Liver (tissue), 9 donors: Measurements from ENCODE around the gene AKT3. TPM values are rescaled to one million over a fixed set of nuclear protein-coding genes. Genes with fewer than 3 reads are reported as not detected.

Source experiments
- DNase-seq: peaks from one replicate; pipeline ENCODE4 v3.0.0-alpha.2; 2017; ENCODE audit warnings: low spot score
- H3K27ac ChIP-seq, 2 donors: one replicate each; pipeline ENCODE4 v1.7.0; 2013; ENCODE audit warnings: inconsistent platforms in 2 of 2, low read length in 2 of 2, control low read depth in 1 of 2, low read depth in 1 of 2, mild to moderate bottlenecking in 1 of 2
- H3K27me3 ChIP-seq, 4 donors: one replicate each; pipeline versions ENCODE4 v1.6.1 to v1.7.0; 2013; ENCODE audit warnings: low read length in 3 of 4, inconsistent platforms in 1 of 4, mild to moderate bottlenecking in 1 of 4, moderate library complexity in 1 of 4; ENCODE audit not compliant: control insufficient read depth in 4 of 4, insufficient read depth in 4 of 4
- H3K36me3 ChIP-seq, 4 donors: one replicate each; pipeline versions ENCODE4 v1.6.1 to v1.7.0; 2013; ENCODE audit warnings: low read length in 3 of 4, mild to moderate bottlenecking in 3 of 4, low read depth in 1 of 4, moderate library complexity in 1 of 4; ENCODE audit not compliant: control insufficient read depth in 4 of 4, insufficient read depth in 3 of 4
- H3K4me1 ChIP-seq, 4 donors: one replicate each; pipeline versions ENCODE4 v1.6.1 to v1.7.0; 2013; ENCODE audit warnings: low read length in 3 of 4, mild to moderate bottlenecking in 3 of 4, moderate library complexity in 1 of 4; ENCODE audit not compliant: control insufficient read depth in 4 of 4, insufficient read depth in 4 of 4
- H3K4me3 ChIP-seq, 3 donors: one replicate each; pipeline versions ENCODE4 v1.6.1 to v1.7.0; 2013; ENCODE audit warnings: low read length in 3 of 3, control low read depth in 1 of 3, low read depth in 1 of 3, mild to moderate bottlenecking in 1 of 3
- H3K9ac ChIP-seq, 2 donors: one replicate each; pipeline ENCODE4 v1.7.0; 2013; ENCODE audit warnings: low read length in 2 of 2, mild to moderate bottlenecking in 2 of 2, moderate library complexity in 2 of 2, control low read depth in 1 of 2, low read depth in 1 of 2
- H3K9me3 ChIP-seq, 4 donors: one replicate each; pipeline versions ENCODE4 v1.6.1 to v1.7.0; 2013; ENCODE audit warnings: low read length in 3 of 4; ENCODE audit not compliant: control insufficient read depth in 4 of 4
- ATF3 ChIP-seq: IDR thresholded peaks from 2 replicates; pipeline ENCODE4 v1.6.1; 2016; ENCODE audit warnings: antibody characterized with exemption
- CTCF ChIP-seq: fragments of 150-350 bp; IDR thresholded peaks from 2 replicates; pipeline ENCODE4 v1.5.1; 2017; ENCODE audit warnings: improper control_type of control experiment, low read depth, low read length; ENCODE audit not compliant: missing input control
- EGR1 ChIP-seq, 2 donors: IDR thresholded peaks; 2 replicates each; pipeline ENCODE4 v1.6.1; 2016 to 2018; ENCODE audit warnings: antibody characterized with exemption in 2 of 2, low read depth in 2 of 2
- FOXA1 ChIP-seq: IDR thresholded peaks from 2 replicates; pipeline ENCODE4 v1.6.1; 2016; ENCODE audit warnings: antibody characterized with exemption
- FOXA2 ChIP-seq: IDR thresholded peaks from 2 replicates; pipeline ENCODE4 v1.6.1; 2016; ENCODE audit warnings: antibody characterized with exemption
- GABPA ChIP-seq, 2 donors: IDR thresholded peaks in 1 of 2; conservative IDR thresholded peaks in 1 of 2; 2 replicates each; pipeline ENCODE4 v1.6.1; 2016; ENCODE audit warnings: antibody characterized with exemption in 2 of 2, mild to moderate bottlenecking in 1 of 2, moderate library complexity in 1 of 2
- HNF4A ChIP-seq, 2 donors: conservative IDR thresholded peaks; 2 replicates each; pipeline ENCODE4 v1.6.1; 2016; ENCODE audit warnings: antibody characterized with exemption in 2 of 2, mild to moderate bottlenecking in 2 of 2
- HNF4G ChIP-seq: IDR thresholded peaks from 2 replicates; pipeline ENCODE4 v1.6.1; 2016; ENCODE audit warnings: antibody characterized with exemption
- JUND ChIP-seq, 2 donors: IDR thresholded peaks; 2 replicates each; pipeline ENCODE4 v1.6.1; 2016; ENCODE audit warnings: antibody characterized with exemption in 2 of 2
- MAX ChIP-seq: IDR thresholded peaks from 2 replicates; pipeline ENCODE4 v1.6.1; 2016; ENCODE audit warnings: antibody characterized with exemption
- NR2F2 ChIP-seq: IDR thresholded peaks from 2 replicates; pipeline ENCODE4 v1.6.1; 2016; ENCODE audit warnings: antibody characterized with exemption
- RAD21 ChIP-seq, 2 donors: IDR thresholded peaks; 2 replicates each; pipeline ENCODE4 v1.6.1; 2016; ENCODE audit warnings: antibody characterized with exemption in 2 of 2, mild to moderate bottlenecking in 2 of 2
- REST ChIP-seq: IDR thresholded peaks from 2 replicates; pipeline ENCODE4 v1.6.1; 2016; ENCODE audit warnings: antibody characterized with exemption, mild to moderate bottlenecking
- RXRA ChIP-seq, 2 donors: IDR thresholded peaks; 2 replicates each; pipeline ENCODE4 v1.6.1; 2017 to 2018; ENCODE audit warnings: antibody characterized with exemption in 2 of 2, mild to moderate bottlenecking in 1 of 2
- SP1 ChIP-seq: IDR thresholded peaks from 2 replicates; pipeline ENCODE4 v1.6.1; 2018; ENCODE audit warnings: antibody characterized with exemption, mild to moderate bottlenecking
- TAF1 ChIP-seq: conservative IDR thresholded peaks from 2 replicates; pipeline ENCODE4 v1.6.1; 2016; ENCODE audit warnings: antibody characterized with exemption, mild to moderate bottlenecking
- ZBTB33 ChIP-seq: IDR thresholded peaks from 2 replicates; pipeline ENCODE4 v1.6.1; 2016; ENCODE audit warnings: antibody characterized with exemption
- whole genome bisulfite sequencing: extraction: QIAGEN DNeasy Blood & Tissue Kit; methylation state at CpG from one replicate; pipeline ENCODE4 v1.1.7; 2013; 5-methylcytosine and 5-hydroxymethylcytosine counted together
- polyA plus RNA-seq, 2 donors: library from polyadenylated mRNA; stranded (reverse) in 1 of 2; unstranded in 1 of 2; fragments of 200-250 nt in 1 of 2; fragments of >200 nt in 1 of 2; fragmentation: Nextera tagmentation in 1 of 2; extraction: Ambion mirVana in 1 of 2; gene quantifications; one replicate each; pipeline versions ENCODE4 v1.2.1 to v1.2.3, GENCODE V29; 2013 to 2015
- total RNA-seq, 2 donors: library from RNA; depleted of rRNA; stranded (reverse); fragments of >200 nt; gene quantifications; one replicate each; pipeline ENCODE4 v1.2.3, GENCODE V29; 2014
- donor health status: healthy.
- donor health status: healthy.
- donor health status: healthy.
- donor health status: healthy.
- donor health status: healthy.

The AKT3 gene
- total and polyA plus RNA-seq, 4 donors = 1.7 to 7.6 (median 2.8) TPM

- H3K9me3 ChIP-seq = no peaks in the 10 kb centered on the region
- H3K36me3 ChIP-seq = no peaks in the 10 kb centered on the region
- DNase-seq = no peak
- no peak overlapping the region for H3K27ac ChIP-seq
- no peaks in the 10 kb centered on the region for H3K27me3 ChIP-seq
- TF ChIP-seq FOXA2 = no peak
- no peak for TF ChIP-seq JUND (IDR thresholded peaks at IDR 0.05)
- no peak for TF ChIP-seq SP1
- no peak for TF ChIP-seq EGR1 (IDR thresholded peaks at IDR 0.05; ENCODE audit: low read depth in 2 of 2)
- TF ChIP-seq RAD21 (IDR thresholded peaks at IDR 0.05) = no peak
- TF ChIP-seq TAF1 = no peak
- no peak for TF ChIP-seq RXRA (IDR thresholded peaks at IDR 0.05)
- TF ChIP-seq ATF3 = no peak
- no peak for TF ChIP-seq FOXA1
- TF ChIP-seq NR2F2 = no peak
- no peak for TF ChIP-seq MAX
- no peak for TF ChIP-seq HNF4A (conservative IDR thresholded peaks at IDR 0.05)
- TF ChIP-seq GABPA (IDR thresholded peaks at IDR 0.05 in 1 of 2, conservative IDR thresholded peaks at IDR 0.05 in 1 of 2) = no peak
- H3K4me1 ChIP-seq = peaks cover 0 to 7% (median 2%) of the 10 kb centered on the region in 4 donors
- no peak overlapping the region for H3K9ac ChIP-seq
- 91% methylated on average over 20 of the region's 20 CpGs for WGBS
- H3K4me3 ChIP-seq = no peak overlapping the region
Measured at GRCh38 chr1:243488459-243489157, 361.4 kb downstream of the AKT3 start.

- no peaks in the 10 kb centered on the region for H3K27me3 ChIP-seq
- H3K4me1 ChIP-seq = peaks cover 0 to 10% (median 4%) of the 10 kb centered on the region in 4 donors
- H3K36me3 ChIP-seq = no peaks in the 10 kb centered on the region
- H3K4me3 ChIP-seq = no peak overlapping the region
- DNase-seq = no peak
- no peak for TF ChIP-seq CTCF
- no peak for TF ChIP-seq MAX
- TF ChIP-seq JUND (IDR thresholded peaks at IDR 0.05) = no peak
- no peak for TF ChIP-seq NR2F2
- TF ChIP-seq RXRA (IDR thresholded peaks at IDR 0.05) = no peak
- no peak for TF ChIP-seq ZBTB33
- no peak for TF ChIP-seq HNF4A (conservative IDR thresholded peaks at IDR 0.05)
- no peak for TF ChIP-seq RAD21 (IDR thresholded peaks at IDR 0.05)
- no peak for TF ChIP-seq REST
- no peak for TF ChIP-seq TAF1
- TF ChIP-seq EGR1 (IDR thresholded peaks at IDR 0.05; ENCODE audit: low read depth in 2 of 2) = no peak
- no peak for TF ChIP-seq SP1
- TF ChIP-seq FOXA1 = no peak
- no peak for TF ChIP-seq HNF4G
- no peak for TF ChIP-seq GABPA (IDR thresholded peaks at IDR 0.05 in 1 of 2, conservative IDR thresholded peaks at IDR 0.05 in 1 of 2)
- no peak for TF ChIP-seq ATF3
- no peak for TF ChIP-seq FOXA2
- 90% methylated on average over 40 of the region's 40 CpGs for WGBS
- H3K9ac ChIP-seq = no peak overlapping the region
- H3K27ac ChIP-seq = no peak overlapping the region
- no peaks in the 10 kb centered on the region for H3K9me3 ChIP-seq
Measured at GRCh38 chr1:243487649-243488227, 362.3 kb downstream of the AKT3 start.
